ENCODE measurements around the gene ARRDC3. TPM values are rescaled to one million over a fixed set of nuclear protein-coding genes. Genes with fewer than 3 reads are reported as not detected.
"Not testable (repeated sequence)": the region's sequence is repeated elsewhere in the genome, so short reads cannot be mapped to it uniquely, and the experiment has no call there.

The ARRDC3 gene
- total RNA-seq, 1 experiment from 2014 or later = 46.3 TPM

DNA sequence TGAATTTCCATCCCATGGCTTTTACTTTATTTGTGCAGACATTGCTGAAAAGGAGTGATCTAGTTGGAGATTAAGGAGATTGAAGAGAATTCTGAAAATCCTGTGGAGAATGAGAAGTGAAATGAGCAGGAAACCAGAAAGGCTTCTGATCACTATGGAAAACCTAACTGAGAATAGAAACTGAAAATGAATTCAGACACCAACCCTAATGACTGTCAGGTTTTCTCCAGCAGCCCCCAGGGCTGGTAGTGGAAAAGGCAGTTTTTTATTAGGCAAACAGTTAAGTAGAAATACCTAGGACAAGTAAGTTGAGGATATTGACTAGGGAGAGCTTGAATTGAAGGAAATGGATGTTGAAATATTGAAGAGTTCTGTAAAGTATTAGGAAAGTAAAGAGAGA lies 14.7 kb upstream of the ARRDC3 start:
- intact Hi-C loops (cut with micrococcal nuclease; ENCODE audit: unreplicated experiment) = no loop called here
- Histone ChIP-seq H3K9me3 (ENCODE audit: low read depth, low read length, poor library complexity, severe bottlenecking) (no peaks in the 10 kb centered on the region), H3K4me3 (ENCODE audit: low read depth, low read length, poor library complexity, severe bottlenecking) (no peak overlapping the region), H3K4me1 (ENCODE audit: insufficient read depth, low read length, poor library complexity, severe bottlenecking) (no peaks in the 10 kb centered on the region), H3K36me3 (ENCODE audit: insufficient read depth, low read length, poor library complexity, severe bottlenecking) (no peaks in the 10 kb centered on the region), H3K27me3 (replicated peaks; ENCODE audit: insufficient read depth, low read depth, low read length, poor library complexity) (no peaks in the 10 kb centered on the region), H3K27ac (ENCODE audit: low read depth, low read length, poor library complexity, severe bottlenecking) (no peak overlapping the region)
- CTCF ChIA-PET = no interaction called here
- BruUV-seq (replicated peaks) = no TSS peak
- DNase-seq (ENCODE audit: low spot score) = no peak
- TF ChIP-seq EZH2 (IDR thresholded peaks at IDR 0.05; ENCODE audit: borderline replicate concordance, low read depth, low read length, poor library complexity, severe bottlenecking) = no peak
- TF ChIP-seq, protein P1, sequence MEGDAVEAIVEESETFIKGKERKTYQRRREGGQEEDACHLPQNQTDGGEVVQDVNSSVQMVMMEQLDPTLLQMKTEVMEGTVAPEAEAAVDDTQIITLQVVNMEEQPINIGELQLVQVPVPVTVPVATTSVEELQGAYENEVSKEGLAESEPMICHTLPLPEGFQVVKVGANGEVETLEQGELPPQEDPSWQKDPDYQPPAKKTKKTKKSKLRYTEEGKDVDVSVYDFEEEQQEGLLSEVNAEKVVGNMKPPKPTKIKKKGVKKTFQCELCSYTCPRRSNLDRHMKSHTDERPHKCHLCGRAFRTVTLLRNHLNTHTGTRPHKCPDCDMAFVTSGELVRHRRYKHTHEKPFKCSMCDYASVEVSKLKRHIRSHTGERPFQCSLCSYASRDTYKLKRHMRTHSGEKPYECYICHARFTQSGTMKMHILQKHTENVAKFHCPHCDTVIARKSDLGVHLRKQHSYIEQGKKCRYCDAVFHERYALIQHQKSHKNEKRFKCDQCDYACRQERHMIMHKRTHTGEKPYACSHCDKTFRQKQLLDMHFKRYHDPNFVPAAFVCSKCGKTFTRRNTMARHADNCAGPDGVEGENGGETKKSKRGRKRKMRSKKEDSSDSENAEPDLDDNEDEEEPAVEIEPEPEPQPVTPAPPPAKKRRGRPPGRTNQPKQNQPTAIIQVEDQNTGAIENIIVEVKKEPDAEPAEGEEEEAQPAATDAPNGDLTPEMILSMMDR (conservative IDR thresholded peaks at IDR 0.05; ENCODE audit: low read depth, low read length) = no peak
- POLR2A ChIA-PET (ENCODE audit: low non-redundant PET) = interaction anchor here (0.5 kb wide), 1 partner anchor 86 kb away, joined by 4 read pairs; no protein-coding TSS in a partner anchor

DNA sequence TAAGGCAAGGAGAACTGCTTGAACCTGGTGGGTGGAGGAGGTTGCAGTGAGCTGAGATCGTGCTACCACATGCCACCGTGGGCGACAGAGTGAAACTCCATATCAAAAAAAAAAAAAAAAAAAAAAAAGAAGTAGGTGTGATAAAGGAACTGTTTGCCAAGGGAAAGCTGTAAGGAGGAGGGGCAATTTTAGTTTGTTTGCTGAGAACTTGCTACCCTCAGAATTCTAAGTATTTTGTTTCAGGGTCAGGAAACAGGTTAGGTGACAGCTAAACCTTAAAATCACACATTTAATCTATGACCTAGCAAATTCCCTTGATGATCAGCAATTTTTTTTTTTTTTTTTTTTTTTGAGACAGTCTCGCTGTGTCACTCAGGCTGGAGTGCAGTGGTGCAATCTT lies 7.2 kb upstream of the ARRDC3 start:
- Histone ChIP-seq H3K4me3 (ENCODE audit: low read depth, low read length, poor library complexity, severe bottlenecking) (no peak overlapping the region), H3K36me3 (ENCODE audit: insufficient read depth, low read length, poor library complexity, severe bottlenecking) (no peaks in the 10 kb centered on the region), H3K4me1 (ENCODE audit: insufficient read depth, low read length, poor library complexity, severe bottlenecking) (peaks cover 8% of the 10 kb centered on the region), H3K27me3 (replicated peaks; ENCODE audit: insufficient read depth, low read depth, low read length, poor library complexity) (no peaks in the 10 kb centered on the region), H3K9me3 (ENCODE audit: low read depth, low read length, poor library complexity, severe bottlenecking) (no peaks in the 10 kb centered on the region), H3K27ac (ENCODE audit: low read depth, low read length, poor library complexity, severe bottlenecking) (no peak overlapping the region)
- no peak for TF ChIP-seq EZH2 (IDR thresholded peaks at IDR 0.05; ENCODE audit: borderline replicate concordance, low read depth, low read length, poor library complexity, severe bottlenecking)
- TF ChIP-seq, protein P1 (conservative IDR thresholded peaks at IDR 0.05; ENCODE audit: low read depth, low read length) = no peak
- BruUV-seq (replicated peaks) = no TSS peak
- no peak for DNase-seq (ENCODE audit: low spot score)
- ChIA-PET POLR2A (ENCODE audit: low non-redundant PET) (no interaction called here), CTCF (interaction anchor here (0.6 to 0.7 kb wide), 2 partner anchors 208 to 286 kb away, joined by 5 to 8 read pairs; no protein-coding TSS in a partner anchor)
- intact Hi-C loops (cut with micrococcal nuclease; ENCODE audit: unreplicated experiment) = no loop called here

DNA sequence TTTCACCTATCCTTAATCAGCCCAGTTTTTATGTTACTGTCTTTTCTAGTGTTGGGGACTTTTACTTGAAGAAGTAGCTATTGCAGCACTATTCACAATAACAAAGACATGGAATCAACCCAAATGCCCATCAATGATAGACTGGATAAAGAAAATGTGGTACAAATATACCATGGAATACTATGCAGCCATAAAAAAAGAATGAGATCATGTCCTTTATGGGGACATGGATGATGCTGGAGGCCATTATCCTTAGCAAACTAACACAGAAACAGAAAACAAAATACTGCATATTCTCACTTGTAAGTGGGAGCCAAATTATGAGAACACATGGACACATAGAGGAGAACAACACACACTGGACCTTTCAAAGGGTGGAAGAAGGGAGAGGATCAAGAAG lies 6.4 kb upstream of the ARRDC3 start:
- CTCF ChIA-PET = interaction anchor here (0.7 kb wide), 1 partner anchor 207 kb away, joined by 5 read pairs; no protein-coding TSS in a partner anchor
- POLR2A ChIA-PET (ENCODE audit: low non-redundant PET) = not testable (repeated sequence)

DNA sequence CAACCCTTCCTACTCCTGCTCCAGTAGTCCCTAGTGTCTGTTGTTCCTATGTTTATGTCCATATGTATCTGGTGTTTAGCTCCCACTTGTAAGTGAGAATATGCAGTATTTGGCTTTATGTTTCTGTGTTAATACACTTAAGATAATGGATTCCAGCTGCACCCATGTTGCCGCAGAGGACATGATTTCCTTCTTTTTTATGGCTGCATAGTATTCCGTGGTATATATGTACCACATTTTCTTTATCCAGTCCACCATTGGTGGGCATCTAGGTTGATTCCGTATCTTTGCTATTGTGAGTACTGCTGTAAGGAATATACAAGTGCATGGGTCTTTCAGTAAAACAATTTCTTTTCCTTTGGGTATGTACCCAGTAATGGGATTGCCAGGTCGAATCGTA lies 5.2 kb upstream of the ARRDC3 start:
- H3K9me3 ChIP-seq (ENCODE audit: low read depth, low read length, poor library complexity, severe bottlenecking) = no peaks in the 10 kb centered on the region
- no peaks in the 10 kb centered on the region for H3K27me3 ChIP-seq (replicated peaks; ENCODE audit: insufficient read depth, low read depth, low read length, poor library complexity)
- POLR2A ChIA-PET (ENCODE audit: low non-redundant PET) = no interaction called here
- BruUV-seq (replicated peaks) = no TSS peak
- no peak overlapping the region for H3K4me3 ChIP-seq (ENCODE audit: low read depth, low read length, poor library complexity, severe bottlenecking)
- peaks cover 14% of the 10 kb centered on the region for H3K4me1 ChIP-seq (ENCODE audit: insufficient read depth, low read length, poor library complexity, severe bottlenecking)
- intact Hi-C loops (cut with micrococcal nuclease; ENCODE audit: unreplicated experiment) = loop anchor here (10.0 kb wide), 1 partner anchor 204 kb away; no protein-coding TSS in a partner anchor
- no peak for DNase-seq (ENCODE audit: low spot score)
- TF ChIP-seq, protein P1 (conservative IDR thresholded peaks at IDR 0.05; ENCODE audit: low read depth, low read length) = no peak
- TF ChIP-seq EZH2 (IDR thresholded peaks at IDR 0.05; ENCODE audit: borderline replicate concordance, low read depth, low read length, poor library complexity, severe bottlenecking) = no peak
- CTCF ChIA-PET = no interaction called here
- H3K36me3 ChIP-seq (ENCODE audit: insufficient read depth, low read length, poor library complexity, severe bottlenecking) = no peaks in the 10 kb centered on the region
- H3K27ac ChIP-seq (ENCODE audit: low read depth, low read length, poor library complexity, severe bottlenecking) = no peak overlapping the region

More for the DNA sequence above, 6.4 kb upstream of the ARRDC3 start:
- intact Hi-C loops (cut with micrococcal nuclease; ENCODE audit: unreplicated experiment) = loop anchor here (10.0 kb wide), 1 partner anchor 205 kb away; no protein-coding TSS in a partner anchor
- not testable (repeated sequence) for H3K4me3 ChIP-seq (ENCODE audit: low read depth, low read length, poor library complexity, severe bottlenecking); BruUV-seq (replicated peaks); DNase-seq (ENCODE audit: low spot score); H3K27ac ChIP-seq (ENCODE audit: low read depth, low read length, poor library complexity, severe bottlenecking); H3K27me3 ChIP-seq (replicated peaks; ENCODE audit: insufficient read depth, low read depth, low read length, poor library complexity); H3K36me3 ChIP-seq (ENCODE audit: insufficient read depth, low read length, poor library complexity, severe bottlenecking); H3K9me3 ChIP-seq (ENCODE audit: low read depth, low read length, poor library complexity, severe bottlenecking)
- peaks cover 10% of the 10 kb centered on the region for H3K4me1 ChIP-seq (ENCODE audit: insufficient read depth, low read length, poor library complexity, severe bottlenecking)
